Measurements from ENCODE around the gene ARHGAP26. TPM values are rescaled to one million over a fixed set of nuclear protein-coding genes. Genes with fewer than 3 reads are reported as not detected.

ARHGAP26 gene
- total and polyA plus RNA-seq, 2 experiments from 2014 or later = 9.5 to 16.8 TPM

DNA sequence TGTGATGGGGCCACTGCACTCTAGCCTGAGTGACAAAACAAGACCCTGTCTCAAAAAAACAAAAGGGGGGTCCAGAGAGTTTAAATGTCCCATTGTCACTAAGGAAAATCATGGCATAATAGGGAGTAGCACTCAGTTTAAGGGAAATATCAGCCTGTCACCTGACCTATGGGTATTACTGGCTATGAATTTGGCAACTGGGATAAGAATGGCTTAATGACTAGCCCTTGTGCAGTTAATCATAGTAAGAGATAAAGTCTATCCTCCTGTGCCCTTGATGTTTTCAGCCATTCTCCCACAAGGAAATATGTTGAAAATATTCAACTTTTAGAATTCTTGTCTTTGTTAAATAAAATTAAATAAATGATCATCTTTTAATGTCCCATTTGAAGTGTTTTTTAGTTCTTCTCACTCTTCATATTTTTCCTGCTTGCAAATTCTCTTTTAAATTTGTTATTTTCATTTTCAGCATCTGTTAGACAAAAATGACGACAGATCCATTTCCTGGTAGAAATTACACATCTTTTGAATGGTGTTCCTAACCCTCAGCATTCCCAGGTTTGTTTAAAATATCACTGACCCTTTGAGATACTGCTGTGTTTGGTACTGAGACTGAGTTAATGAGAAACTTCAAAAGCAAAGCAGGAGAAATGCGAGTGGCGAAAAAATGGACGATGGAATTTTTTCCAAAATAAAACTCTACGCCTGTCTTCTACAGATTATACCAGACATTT is 191.4 kb downstream of the ARHGAP26 start:
- Histone ChIP-seq H3K4me3 (no peak overlapping the region), H2AFZ (no peak overlapping the region), H3K27ac (ENCODE audit: low read depth) (no peak overlapping the region), H3K79me2 (replicated peaks; ENCODE audit: insufficient read depth) (no peaks in the 10 kb centered on the region), H3K4me1 (ENCODE audit: insufficient read depth) (no peaks in the 10 kb centered on the region), H3K9me2 (ENCODE audit: insufficient read depth) (no peaks in the 10 kb centered on the region), H4K20me1 (replicated peaks; ENCODE audit: insufficient read depth) (no peaks in the 10 kb centered on the region), H3K27me3 (ENCODE audit: insufficient read depth) (no peaks in the 10 kb centered on the region), H3K36me3 (ENCODE audit: insufficient read depth) (no peaks in the 10 kb centered on the region; the same call in 1 of the 2 replicates), H3F3A (replicated peaks; ENCODE audit: low read depth) (no peaks in the 10 kb centered on the region), H3K4me2 (no peak overlapping the region)
- no peak overlapping the region for H3K4me3 Mint-ChIP-seq
- H3K27me3 Mint-ChIP-seq (ENCODE audit: insufficient read depth, low read depth, poor library complexity) = no peaks in the 10 kb centered on the region
- peaks cover 3% of the 10 kb centered on the region; the same call in 1 of the 3 replicates for H3K4me1 Mint-ChIP-seq
- DNase-seq (ENCODE audit: low spot score) (no peak), ATAC-seq (no peak)
- peaks cover 2% of the 10 kb centered on the region; the same call in 1 of the 3 replicates for H3K9me3 Mint-ChIP-seq
- no peaks in the 10 kb centered on the region for H3K36me3 Mint-ChIP-seq (ENCODE audit: low read depth)
- no peak for TF ChIP-seq JUNB (IDR thresholded peaks at IDR 0.05; ENCODE audit: unreplicated experiment)
- no peak for TF ChIP-seq EZH2 (IDR thresholded peaks at IDR 0.05; ENCODE audit: low read depth, unreplicated experiment)
- no peak for TF ChIP-seq POLR2AphosphoS5 (IDR thresholded peaks at IDR 0.05; ENCODE audit: low read depth)
- TF ChIP-seq, protein P1, sequence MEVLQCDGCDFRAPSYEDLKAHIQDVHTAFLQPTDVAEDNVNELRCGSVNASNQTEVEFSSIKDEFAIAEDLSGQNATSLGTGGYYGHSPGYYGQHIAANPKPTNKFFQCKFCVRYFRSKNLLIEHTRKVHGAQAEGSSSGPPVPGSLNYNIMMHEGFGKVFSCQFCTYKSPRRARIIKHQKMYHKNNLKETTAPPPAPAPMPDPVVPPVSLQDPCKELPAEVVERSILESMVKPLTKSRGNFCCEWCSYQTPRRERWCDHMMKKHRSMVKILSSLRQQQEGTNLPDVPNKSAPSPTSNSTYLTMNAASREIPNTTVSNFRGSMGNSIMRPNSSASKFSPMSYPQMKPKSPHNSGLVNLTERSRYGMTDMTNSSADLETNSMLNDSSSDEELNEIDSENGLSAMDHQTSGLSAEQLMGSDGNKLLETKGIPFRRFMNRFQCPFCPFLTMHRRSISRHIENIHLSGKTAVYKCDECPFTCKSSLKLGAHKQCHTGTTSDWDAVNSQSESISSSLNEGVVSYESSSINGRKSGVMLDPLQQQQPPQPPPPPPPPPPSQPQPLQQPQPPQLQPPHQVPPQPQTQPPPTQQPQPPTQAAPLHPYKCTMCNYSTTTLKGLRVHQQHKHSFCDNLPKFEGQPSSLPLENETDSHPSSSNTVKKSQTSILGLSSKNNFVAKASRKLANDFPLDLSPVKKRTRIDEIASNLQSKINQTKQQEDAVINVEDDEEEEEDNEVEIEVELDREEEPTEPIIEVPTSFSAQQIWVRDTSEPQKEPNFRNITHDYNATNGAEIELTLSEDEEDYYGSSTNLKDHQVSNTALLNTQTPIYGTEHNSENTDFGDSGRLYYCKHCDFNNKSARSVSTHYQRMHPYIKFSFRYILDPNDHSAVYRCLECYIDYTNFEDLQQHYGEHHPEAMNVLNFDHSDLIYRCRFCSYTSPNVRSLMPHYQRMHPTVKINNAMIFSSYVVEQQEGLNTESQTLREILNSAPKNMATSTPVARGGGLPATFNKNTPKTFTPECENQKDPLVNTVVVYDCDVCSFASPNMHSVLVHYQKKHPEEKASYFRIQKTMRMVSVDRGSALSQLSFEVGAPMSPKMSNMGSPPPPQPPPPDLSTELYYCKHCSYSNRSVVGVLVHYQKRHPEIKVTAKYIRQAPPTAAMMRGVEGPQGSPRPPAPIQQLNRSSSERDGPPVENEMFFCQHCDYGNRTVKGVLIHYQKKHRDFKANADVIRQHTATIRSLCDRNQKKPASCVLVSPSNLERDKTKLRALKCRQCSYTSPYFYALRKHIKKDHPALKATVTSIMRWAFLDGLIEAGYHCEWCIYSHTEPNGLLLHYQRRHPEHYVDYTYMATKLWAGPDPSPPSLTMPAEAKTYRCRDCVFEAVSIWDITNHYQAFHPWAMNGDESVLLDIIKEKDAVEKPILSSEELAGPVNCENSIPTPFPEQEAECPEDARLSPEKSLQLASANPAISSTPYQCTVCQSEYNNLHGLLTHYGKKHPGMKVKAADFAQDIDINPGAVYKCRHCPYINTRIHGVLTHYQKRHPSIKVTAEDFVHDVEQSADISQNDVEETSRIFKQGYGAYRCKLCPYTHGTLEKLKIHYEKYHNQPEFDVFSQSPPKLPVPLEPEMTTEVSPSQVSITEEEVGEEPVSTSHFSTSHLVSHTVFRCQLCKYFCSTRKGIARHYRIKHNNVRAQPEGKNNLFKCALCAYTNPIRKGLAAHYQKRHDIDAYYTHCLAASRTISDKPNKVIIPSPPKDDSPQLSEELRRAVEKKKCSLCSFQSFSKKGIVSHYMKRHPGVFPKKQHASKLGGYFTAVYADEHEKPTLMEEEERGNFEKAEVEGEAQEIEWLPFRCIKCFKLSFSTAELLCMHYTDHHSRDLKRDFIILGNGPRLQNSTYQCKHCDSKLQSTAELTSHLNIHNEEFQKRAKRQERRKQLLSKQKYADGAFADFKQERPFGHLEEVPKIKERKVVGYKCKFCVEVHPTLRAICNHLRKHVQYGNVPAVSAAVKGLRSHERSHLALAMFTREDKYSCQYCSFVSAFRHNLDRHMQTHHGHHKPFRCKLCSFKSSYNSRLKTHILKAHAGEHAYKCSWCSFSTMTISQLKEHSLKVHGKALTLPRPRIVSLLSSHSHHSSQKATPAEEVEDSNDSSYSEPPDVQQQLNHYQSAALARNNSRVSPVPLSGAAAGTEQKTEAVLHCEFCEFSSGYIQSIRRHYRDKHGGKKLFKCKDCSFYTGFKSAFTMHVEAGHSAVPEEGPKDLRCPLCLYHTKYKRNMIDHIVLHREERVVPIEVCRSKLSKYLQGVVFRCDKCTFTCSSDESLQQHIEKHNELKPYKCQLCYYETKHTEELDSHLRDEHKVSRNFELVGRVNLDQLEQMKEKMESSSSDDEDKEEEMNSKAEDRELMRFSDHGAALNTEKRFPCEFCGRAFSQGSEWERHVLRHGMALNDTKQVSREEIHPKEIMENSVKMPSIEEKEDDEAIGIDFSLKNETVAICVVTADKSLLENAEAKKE (CRISPR knock-in tag; IDR thresholded peaks at IDR 0.05) = no peak
- TF ChIP-seq, protein P2, sequence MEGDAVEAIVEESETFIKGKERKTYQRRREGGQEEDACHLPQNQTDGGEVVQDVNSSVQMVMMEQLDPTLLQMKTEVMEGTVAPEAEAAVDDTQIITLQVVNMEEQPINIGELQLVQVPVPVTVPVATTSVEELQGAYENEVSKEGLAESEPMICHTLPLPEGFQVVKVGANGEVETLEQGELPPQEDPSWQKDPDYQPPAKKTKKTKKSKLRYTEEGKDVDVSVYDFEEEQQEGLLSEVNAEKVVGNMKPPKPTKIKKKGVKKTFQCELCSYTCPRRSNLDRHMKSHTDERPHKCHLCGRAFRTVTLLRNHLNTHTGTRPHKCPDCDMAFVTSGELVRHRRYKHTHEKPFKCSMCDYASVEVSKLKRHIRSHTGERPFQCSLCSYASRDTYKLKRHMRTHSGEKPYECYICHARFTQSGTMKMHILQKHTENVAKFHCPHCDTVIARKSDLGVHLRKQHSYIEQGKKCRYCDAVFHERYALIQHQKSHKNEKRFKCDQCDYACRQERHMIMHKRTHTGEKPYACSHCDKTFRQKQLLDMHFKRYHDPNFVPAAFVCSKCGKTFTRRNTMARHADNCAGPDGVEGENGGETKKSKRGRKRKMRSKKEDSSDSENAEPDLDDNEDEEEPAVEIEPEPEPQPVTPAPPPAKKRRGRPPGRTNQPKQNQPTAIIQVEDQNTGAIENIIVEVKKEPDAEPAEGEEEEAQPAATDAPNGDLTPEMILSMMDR (conservative IDR thresholded peaks at IDR 0.05; ENCODE audit: low read depth in 2 of 2) = no peak
- TF ChIP-seq EZH2phosphoT487 (IDR thresholded peaks at IDR 0.05; ENCODE audit: unreplicated experiment) = no peak
- no peak for TF ChIP-seq STAT1 (IDR thresholded peaks at IDR 0.05; ENCODE audit: unreplicated experiment)
- no peak for TF ChIP-seq ZNF114 (CRISPR knock-in tag; IDR thresholded peaks at IDR 0.05)
- TF ChIP-seq, protein P3, sequence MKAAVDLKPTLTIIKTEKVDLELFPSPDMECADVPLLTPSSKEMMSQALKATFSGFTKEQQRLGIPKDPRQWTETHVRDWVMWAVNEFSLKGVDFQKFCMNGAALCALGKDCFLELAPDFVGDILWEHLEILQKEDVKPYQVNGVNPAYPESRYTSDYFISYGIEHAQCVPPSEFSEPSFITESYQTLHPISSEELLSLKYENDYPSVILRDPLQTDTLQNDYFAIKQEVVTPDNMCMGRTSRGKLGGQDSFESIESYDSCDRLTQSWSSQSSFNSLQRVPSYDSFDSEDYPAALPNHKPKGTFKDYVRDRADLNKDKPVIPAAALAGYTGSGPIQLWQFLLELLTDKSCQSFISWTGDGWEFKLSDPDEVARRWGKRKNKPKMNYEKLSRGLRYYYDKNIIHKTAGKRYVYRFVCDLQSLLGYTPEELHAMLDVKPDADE (IDR thresholded peaks at IDR 0.05) = no peak
- TF ChIP-seq CREB1 (CRISPR knock-in tag; IDR thresholded peaks at IDR 0.05; ENCODE audit: low read depth) = no peak
- TF ChIP-seq, protein P4, sequence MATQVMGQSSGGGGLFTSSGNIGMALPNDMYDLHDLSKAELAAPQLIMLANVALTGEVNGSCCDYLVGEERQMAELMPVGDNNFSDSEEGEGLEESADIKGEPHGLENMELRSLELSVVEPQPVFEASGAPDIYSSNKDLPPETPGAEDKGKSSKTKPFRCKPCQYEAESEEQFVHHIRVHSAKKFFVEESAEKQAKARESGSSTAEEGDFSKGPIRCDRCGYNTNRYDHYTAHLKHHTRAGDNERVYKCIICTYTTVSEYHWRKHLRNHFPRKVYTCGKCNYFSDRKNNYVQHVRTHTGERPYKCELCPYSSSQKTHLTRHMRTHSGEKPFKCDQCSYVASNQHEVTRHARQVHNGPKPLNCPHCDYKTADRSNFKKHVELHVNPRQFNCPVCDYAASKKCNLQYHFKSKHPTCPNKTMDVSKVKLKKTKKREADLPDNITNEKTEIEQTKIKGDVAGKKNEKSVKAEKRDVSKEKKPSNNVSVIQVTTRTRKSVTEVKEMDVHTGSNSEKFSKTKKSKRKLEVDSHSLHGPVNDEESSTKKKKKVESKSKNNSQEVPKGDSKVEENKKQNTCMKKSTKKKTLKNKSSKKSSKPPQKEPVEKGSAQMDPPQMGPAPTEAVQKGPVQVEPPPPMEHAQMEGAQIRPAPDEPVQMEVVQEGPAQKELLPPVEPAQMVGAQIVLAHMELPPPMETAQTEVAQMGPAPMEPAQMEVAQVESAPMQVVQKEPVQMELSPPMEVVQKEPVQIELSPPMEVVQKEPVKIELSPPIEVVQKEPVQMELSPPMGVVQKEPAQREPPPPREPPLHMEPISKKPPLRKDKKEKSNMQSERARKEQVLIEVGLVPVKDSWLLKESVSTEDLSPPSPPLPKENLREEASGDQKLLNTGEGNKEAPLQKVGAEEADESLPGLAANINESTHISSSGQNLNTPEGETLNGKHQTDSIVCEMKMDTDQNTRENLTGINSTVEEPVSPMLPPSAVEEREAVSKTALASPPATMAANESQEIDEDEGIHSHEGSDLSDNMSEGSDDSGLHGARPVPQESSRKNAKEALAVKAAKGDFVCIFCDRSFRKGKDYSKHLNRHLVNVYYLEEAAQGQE (IDR thresholded peaks at IDR 0.05; ENCODE audit: unreplicated experiment) = no peak
- TF ChIP-seq ZNF331 (CRISPR knock-in tag; IDR thresholded peaks at IDR 0.05; ENCODE audit: low read depth) = no peak
- TF ChIP-seq NANOG (IDR thresholded peaks at IDR 0.05; ENCODE audit: borderline replicate concordance) = no peak
- H3K27ac Mint-ChIP-seq = no peak overlapping the region

Measured in GM23338 (cell line).